ENCODE data around the gene ACAP3.

The ACAP3 gene

GRCh38 chr1:1298861-1299685, 8.7 kb downstream of the ACAP3 start:
- no peak for FAIRE-seq

- FAIRE-seq, result no peak
Observed at GRCh38 chr1:1297802-1298424, 9.8 kb downstream of the ACAP3 start.

- no peak for FAIRE-seq
Observed at GRCh38 chr1:1296070-1297061, 11.4 kb downstream of the ACAP3 start.

- no peak for FAIRE-seq
Observed at GRCh38 chr1:1295154-1295923, 12.4 kb downstream of the ACAP3 start.

GRCh38 chr1:1294250-1294890, 13.4 kb downstream of the ACAP3 start:
- FAIRE-seq, result no peak

GRCh38 chr1:1293263-1294249, 14.2 kb downstream of the ACAP3 start:
- FAIRE-seq, result no peak

GRCh38 chr1:1292851-1293250, 14.9 kb downstream of the ACAP3 start:
- FAIRE-seq, result no peak

GRCh38 chr1:1292442-1292779, 15.3 kb downstream of the ACAP3 start:
- FAIRE-seq, result no peak

GRCh38 chr1:1291548-1292441, 15.9 kb downstream of the ACAP3 start:
- FAIRE-seq, result no peak

GRCh38 chr1:1291023-1291528, 16.7 kb downstream of the ACAP3 start:
- FAIRE-seq, result no peak

- FAIRE-seq, result no peak
Observed at GRCh38 chr1:1290238-1290731, 17.4 kb downstream of the ACAP3 start.

- no peak for FAIRE-seq
Observed at GRCh38 chr1:1287288-1288110, 20.2 kb downstream of the ACAP3 start.

- FAIRE-seq, result no peak
Observed at GRCh38 chr1:1286313-1287261, 21.1 kb downstream of the ACAP3 start.

- no peak for FAIRE-seq
Observed at GRCh38 chr1:1285611-1286311, 22.0 kb downstream of the ACAP3 start.

- FAIRE-seq, result no peak
Observed at GRCh38 chr1:1285102-1285571, 22.6 kb downstream of the ACAP3 start.

Measured in G401.6 (cell line).